ENCODE data around the gene GRIN2B.

Gene GRIN2B

DNA sequence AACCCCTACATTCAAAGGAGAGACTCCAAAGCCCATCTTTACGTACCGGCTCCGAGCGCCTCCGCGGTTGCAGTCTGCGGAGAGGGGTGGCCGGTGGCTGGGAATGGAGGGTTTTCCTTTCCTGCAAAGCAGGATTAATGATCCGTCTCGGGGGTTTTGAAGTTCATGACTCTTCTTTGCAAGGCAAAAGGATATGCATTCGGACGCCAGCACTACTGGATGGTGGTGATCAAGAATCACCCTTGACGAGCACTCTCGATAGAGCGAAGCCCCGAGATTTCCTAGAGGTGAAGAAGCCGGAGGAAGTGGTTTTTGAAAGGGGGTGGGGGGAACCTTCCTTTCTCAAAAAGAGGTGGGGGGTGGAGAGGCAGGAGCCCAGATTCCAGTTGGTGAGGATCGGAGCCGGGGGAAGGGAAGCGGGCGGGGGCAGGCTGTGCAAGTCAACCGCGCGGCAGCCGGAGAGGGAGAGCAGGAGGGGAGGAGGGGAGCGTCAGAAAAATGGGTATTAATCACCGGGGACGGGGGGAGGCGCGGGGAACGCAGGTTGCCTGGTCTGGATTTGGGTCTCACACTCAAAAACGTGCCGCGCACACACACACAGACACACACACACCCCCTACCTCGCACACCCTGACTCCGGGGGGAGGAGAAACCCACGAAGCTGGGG is at the start of gene GRIN2B:
TSS of gene GRIN2B (minus strand) at position 307 of the 667 bp plus-strand sequence. CDS start 115,394 bp downstream, outside the sequence.
- DNase-seq, result peak; percentile 3

DNA sequence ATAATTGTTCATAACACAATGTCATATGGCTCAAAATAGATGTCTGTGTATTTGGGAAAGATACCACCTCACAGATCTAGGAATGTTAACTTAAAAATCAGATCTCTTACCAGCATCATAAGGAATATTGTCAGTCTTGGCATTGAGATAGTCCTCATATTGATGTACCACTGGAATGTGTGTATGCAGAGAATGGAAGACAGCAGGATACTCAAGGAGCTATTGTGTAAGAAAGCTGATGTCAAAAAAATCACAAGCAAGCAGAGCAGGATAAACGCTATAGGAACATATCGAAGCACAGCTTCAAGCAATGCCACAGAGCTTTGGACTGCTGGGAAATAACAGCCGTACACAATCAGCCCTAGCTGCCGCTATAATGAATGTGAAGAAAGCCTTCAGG is 45.1 kb upstream of the GRIN2B start:
- no peak for DNase-seq

DNA sequence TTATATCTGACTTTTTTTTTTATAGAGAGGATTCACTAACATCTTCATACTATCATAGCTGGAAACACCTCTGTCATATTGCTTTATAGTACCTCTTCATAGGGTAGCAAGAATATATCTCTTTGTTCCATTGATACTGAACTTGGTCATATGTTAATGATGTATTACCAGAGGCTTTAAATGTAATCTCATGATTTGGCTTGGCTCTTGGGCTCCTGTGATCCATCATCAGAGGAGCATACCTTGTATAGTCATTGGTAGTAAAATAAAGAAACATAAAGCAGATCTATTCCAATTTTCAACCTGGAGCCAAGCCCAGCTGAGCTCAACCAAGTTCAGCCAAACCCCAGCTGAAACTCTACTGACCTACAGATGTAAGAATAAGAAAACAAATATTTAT is 43.2 kb upstream of the GRIN2B start:
- no peak for DNase-seq

DNA sequence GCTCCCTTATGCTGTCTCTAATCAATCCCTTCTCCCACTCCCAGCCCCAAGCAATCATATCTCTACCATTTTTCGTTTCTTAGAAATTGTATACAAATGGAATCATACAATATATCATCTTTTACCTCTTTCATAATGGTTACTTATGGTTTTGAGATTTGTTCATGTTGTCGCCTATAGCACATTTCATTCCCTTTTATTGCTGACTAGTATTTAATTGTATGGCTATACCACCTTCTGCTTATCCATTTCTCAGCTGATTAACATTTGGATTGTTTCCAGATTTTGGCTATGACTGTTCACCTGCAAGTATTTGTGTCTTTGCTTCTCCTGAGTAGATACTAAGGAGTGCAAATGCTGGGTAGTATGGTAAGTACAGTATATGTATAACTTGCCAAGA is 36.7 kb upstream of the GRIN2B start:
- DNase-seq, result no peak

DNA sequence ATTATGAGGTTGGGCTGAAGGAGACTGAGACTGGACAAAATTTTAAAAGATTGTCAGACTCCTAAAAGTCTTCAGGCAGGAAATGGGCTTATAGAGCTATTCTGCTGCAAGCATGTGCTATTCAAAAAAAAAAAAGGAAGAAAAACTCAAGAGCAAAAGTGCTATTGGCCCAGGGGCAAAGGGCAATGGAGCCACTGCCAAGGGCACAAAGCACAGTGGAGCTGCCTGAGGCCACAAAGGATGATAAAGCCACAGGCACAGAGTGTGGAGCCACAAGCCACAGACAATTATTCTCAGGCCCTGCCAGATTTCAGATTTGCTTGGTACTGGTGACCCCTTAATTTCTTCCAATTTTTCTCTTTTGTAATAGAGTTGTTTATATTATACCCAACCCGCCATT is 29.6 kb upstream of the GRIN2B start:
- no peak for DNase-seq

DNA sequence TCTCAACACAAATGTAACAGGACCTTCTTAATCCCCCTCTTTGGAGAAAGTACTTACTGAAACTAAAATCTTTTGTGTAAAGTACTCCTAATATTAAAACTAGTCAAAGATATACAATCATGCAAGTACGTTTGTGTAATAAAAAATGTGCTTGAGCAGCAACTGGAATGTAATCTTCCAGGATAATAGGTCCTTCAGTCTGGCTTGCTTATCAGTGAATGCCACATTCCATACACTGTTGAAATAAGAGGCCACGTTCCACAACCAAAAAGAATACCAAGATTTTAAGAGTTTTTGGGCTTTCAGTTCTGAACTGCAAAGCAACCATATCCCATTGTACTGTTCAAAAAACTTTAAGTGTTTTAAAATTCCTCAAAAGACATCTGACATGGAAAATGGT is 26.2 kb upstream of the GRIN2B start:
- no peak for DNase-seq

DNA sequence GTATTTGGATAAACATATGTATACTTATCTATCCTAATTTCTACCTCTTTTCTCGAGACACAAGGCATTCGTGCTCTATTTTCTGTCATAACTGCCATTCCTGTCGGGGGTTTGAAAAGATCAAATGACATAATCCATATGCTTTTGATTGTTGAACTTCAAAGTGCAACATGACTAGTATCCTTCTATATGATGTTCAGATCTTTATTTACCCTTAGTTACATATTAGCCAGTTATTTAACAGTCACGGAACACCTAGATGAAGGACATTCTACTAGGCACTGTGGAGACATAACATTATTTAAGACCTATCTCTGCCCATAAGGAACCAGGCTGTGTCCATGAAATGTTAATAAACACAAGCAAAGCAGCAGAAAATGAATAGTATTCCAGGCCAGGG is 11.2 kb upstream of the GRIN2B start:
- DNase-seq, result no peak

DNA sequence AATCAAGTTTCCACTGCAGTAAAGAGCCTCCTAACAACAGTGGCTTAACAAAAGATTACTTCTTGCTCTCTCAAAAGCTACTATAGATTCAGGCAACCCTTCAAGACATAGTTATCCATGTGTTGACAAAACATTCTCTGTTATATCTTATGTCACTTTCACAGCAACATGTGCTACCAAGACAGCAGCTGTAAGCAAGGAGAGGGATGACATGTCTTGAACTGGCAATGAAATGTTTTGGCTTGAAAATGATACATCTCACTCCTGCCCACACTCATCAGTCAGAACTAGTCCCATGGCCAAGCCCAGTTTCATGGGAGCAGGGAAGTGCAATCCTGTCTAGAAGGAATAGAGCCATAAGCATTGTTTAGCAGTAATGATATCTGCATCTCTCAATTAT is 10.7 kb upstream of the GRIN2B start:
- no peak for DNase-seq

DNA sequence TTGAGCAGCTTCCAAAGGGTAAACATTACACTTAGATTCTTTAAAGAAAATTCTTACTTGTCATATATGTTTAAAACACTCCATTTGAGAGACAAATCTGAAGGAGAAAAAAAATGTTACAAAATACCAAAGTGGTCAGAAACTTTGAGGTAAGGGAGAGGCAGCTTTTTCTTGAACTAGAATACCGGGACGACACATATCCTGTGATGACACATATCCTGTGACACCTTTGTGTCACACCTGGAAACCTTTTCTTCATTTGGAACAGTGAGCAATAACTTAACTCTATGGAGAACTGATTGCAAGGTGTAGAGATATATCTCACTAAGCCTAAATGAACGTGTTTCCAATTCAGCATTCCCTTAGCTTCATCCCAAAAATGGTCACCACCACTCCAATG is 4.6 kb upstream of the GRIN2B start:
- no peak for DNase-seq

DNA sequence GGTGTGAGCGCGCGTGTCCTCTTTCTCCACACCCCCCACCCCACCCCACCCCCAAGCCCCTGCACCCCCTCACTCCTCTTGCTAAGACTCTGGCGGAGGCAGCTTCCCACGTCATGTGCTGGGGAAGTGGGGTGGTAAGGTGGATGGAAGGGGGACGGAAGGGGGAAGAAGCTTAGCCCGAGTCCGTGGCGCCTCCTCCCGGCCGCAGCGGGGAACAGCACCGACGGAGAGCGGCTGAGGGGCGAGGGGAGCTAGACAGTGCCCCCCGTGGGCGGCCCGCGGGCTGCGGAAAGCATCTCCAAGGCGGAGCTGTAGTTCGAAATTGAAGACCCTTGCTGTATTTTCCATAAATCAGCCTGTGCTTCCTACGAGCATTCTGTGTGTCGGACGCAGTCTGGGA is 588 bp upstream of the GRIN2B start:
- peak; percentile 43 for DNase-seq

DNA sequence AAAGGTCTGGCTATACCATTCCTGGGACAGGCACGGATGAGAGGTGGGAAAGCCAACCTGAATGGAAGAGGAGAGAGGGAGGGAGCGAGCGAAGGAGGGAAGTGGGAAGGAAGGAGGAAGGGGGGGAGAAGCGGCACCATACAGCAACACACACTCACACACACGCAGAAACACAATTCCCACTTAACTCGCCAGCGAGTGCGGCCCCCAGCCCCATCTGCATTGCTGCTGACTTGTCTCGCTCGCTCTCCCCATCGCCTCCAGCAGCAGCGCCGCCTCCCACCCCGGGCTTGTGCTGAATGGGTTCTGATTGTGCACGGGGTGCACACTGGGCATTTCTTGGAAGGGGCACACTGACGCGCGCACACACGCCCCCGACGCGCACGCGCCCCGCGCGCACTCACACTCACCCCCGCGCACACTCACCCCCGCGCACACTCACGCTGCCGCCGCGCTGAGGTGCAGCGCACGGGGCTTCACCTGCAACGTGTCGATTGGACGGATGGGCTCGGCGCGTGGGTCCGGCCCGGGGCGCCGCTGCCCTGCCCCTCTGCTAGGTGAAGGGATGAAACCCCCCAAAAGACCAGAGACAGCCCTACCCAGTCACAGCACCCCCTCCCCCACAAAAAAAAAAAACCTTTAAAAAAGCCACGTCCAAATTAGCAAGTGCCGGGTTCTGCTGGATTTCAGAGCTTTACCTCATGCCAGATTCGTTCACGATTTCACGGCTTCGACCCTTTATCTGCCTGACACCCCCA is 685 bp downstream of the GRIN2B start:
- DNase-seq, result peak; percentile 3

DNA sequence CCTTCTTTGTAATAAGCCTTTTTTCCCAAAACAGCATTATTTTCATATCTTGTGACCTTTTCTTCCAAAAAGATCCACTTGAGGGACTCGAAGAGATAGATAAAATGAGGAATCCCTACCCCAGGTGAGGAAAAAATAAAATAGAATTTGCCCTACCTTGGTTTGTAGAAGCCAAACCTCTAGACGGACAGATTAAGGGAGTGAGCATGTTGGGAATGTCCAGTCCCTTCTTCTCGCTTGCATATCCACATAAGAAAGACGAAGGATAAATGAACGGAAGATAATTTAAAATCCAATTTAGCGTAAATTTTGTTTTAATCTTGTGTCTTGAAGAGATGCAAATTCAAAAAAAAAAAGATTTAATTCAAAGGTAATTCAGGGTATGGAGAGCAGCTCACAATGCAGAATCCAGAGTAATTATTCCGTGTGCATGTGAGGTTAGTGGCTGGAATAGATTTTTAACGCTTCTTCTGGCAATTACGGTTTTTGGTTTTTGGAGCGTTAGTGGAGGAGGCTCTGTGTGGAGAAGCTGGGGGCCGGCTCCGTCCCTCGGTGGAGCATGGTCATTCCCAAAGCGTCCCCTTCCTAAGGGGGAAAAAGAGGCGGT is 1.5 kb downstream of the GRIN2B start:
- no peak for DNase-seq

DNA sequence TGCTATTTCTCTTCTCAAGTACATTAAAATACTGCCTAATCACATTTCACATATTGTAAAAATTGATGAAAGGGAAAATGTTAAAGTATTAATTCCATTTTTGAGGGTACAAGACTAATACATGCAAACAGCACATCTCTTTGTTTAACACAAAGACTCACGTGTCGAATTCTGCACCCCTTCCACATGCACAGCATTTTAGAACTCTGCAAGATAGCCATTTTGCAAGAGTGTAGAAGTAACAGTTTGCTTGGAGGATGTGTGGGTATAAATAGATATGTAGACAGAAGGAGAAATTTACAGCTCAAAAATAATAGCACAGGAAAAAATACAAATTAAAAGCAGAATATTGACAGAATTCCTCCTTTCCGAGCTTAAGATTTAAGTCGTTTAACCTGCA is 2.5 kb downstream of the GRIN2B start:
- no peak for DNase-seq

DNA sequence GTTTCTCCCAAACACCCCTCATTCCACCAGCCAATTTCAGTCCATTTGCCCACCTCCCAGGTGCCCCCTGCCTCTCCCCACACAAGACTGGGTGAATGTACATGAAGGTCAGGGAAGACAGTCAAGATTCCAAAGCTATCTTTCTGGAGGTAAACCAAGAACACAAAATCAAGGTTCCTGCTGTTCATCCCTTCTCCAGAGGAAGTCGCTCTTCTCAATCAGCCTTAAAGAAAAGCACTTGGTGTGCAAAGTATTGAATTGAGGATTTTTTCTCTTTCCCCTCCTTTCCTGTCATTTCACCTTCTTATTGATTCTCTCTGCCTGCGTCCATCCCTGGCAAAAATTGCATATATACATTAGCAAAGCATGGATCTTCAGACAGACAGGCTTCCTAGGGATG is 4.5 kb downstream of the GRIN2B start:
- DNase-seq, result no peak

DNA sequence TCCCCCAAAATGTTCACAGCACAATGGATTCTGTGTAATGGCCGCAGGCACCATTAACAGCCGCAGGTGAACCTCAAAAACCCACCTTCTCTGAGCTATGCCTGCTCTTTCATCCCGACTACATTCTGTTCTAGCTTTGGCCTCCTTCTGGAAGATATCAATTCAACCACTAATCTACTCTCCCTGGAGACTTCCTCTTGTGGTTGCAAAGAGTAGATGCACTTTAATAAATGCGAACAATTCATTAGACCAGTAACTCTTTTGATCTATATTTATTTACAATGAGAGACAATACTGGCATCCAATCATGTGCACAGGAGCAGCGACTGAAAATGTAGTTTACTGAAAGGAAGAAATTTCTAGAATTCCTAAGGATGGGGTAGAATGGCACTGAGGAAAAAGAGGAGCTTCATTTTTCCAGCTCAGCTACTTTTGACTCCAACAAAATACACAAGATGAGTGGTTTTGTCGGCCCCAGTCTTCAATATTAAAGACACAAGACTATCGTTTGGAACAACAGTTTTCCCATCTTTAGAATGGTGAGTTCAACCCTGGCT is 5.3 kb downstream of the GRIN2B start:
- no peak for DNase-seq

DNA sequence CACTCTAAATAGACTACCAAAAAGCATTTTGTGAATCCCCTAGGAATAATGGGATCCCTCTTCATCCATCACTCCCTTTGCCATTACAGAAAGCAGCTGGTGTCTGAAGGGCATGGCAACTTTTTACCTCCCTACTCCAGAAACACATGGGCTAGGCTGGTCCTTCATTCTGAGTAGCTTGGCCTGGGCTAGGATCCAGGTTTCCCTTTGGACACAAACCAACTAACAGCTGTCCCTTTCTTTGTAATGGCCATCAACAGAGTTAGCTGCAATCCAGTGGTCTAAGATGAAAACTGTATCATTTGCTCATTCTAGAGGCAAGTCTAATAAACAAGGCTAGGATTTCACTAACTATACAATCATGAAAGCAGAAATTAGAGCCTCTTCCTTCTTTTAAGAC is 7.4 kb downstream of the GRIN2B start:
- no peak for DNase-seq

DNA sequence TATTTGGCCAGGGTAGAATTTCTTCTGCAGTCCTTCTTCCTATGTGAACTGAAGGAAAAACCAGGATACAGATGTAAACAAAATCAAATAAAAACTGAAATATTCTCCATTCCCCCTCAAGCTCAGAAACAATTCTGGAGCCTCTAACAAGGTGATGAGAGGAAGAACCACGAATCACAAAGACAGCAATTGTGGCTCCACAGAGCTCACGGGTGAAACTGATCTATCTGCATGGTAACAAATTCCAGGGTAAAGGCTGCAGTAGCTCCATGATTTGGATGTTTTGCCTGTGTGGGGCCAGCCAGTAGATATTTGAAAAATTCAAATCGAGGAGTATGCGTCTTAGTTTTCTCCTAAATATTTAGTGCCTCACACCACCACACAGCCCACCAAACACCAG is 10.6 kb downstream of the GRIN2B start:
- no peak for DNase-seq

DNA sequence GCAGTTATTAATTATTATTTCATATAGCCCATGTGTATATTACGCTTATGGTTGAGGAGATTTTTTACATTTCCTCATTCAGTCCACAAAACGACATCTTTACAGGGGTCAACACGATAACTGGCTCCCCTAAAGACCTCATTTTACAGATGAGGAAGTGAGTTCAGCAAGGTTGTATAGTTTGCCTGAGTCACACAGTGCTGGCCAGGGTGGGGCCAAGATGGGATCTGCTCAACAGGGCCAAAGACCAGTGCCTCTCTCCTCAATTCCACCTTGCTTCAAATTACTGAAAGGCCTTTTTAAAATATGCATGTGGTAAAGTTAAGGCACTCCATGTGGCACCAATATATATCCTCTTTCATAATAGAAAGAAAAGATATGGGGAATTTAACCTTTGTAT is 13.1 kb downstream of the GRIN2B start:
- DNase-seq, result no peak

DNA sequence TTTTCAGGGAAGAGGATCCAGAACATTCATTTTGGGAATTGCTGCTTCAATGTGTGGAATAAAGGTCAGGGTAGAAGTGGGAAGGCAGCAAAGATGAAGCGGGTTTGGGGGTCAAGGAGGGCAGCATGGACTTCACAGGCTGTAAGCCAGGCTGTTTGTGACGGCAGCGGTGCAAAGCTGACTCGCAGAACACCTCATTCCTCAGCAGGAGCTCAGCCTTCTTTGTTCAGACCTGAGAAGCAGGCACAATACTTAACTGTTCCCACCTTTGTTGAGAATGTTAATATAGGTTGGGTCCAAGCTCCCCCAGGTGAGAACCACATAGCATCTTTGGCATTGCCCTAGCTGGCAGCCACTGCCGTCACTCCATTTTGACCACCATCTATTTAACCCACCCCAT is 16.7 kb downstream of the GRIN2B start:
- DNase-seq, result no peak

DNA sequence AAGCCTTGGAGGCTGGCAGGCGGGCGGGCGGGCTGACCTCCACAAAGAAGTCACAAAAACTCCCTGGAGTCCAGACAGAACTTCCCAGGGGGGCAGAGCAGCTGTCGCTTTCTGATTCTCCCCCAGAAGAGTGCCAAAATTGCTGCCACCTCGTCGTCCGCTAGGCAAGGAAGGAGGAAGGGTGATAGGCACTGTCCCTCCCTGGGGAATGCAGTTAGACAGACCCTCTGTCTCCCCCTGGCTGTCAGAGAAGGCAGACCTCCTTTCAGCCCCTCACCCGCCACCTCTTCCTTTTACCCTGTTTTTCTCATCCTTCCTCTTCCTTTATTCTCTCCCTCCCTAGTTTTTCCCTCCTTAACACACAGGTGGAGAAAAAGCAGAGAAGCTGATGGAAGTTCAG is 18.7 kb downstream of the GRIN2B start:
- DNase-seq, result no peak

DNA sequence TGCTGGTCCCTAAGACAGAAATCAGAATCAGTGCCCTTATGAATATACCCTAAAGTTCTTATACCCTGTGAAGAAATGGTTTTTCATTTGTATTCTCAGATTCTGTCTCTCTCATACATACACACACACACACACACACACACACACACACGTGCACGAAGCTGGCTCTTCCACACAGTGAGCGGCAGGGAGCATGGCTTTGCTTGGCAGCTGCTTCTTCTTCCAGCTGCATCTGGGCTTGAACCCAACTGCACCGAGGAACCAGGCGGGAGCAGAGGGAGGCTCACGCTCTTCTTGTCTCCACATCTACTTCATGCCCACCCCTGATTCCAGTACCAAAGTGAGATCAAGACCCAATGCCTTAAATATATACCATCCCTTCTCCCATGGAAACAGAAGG is 19.4 kb downstream of the GRIN2B start:
- no peak for DNase-seq

DNA sequence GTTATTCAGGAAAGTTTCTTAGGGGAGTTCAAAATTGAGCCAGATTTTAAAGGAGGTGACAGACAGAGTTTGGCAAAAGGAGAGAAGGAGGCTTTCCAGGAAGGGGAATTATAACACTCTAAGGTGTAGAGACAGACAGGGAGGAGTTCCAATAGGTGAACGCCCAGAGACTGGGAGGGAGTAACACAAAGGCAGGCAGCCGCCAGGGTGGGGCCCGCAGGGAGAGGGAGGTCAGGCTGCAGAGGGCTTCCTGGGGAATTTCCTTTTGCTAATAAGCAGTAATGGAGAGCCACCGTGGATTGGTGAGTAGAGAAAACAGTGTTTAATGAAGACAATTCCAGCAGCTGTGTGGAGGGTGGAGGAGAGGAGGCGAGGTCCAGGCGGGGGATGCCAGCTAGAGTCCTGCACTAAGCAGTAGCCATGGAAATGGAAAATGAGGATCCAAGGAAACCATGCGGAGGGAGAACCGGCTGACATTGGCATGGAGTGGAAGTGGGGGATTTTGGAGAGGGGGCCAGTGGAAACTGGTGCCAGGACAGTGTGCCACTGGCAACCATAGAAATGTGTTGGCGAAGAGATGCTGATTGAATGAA is 22.2 kb downstream of the GRIN2B start:
- DNase-seq, result no peak

DNA sequence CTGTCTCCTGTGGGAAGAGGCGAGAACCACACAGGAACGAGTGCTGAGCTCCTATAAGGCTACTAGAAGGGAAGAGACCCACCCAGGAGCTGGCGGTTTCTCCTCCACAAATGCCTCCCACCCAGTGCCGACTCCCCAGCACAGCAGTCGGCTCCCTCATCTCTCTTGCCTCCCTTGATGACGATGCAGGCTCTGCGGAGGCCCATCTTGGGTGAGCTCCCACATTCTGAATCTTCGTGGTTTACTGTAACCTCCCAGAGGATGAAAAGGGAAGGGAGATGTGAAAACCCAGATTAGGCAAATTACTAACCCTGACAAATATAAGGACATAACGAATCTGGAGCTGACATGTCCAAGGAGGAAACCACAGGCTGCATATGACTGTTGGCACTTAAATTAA is 23.8 kb downstream of the GRIN2B start:
- no peak for DNase-seq

Data from activated CD4-positive, alpha-beta T cell treated with anti-CD3 and anti-CD28 coated beads for 48 hours (primary cell).